Testis (tissue), 3 donors: Measurements from ENCODE around the gene SLC4A2. TPM values are rescaled to one million over a fixed set of nuclear protein-coding genes. Genes with fewer than 3 reads are reported as not detected.

Experiments
- DNase-seq: peaks from one replicate; pipeline ENCODE4 v3.0.0-alpha.2; 2019
- H3K27ac ChIP-seq, 2 donors: fragments of 200-600 bp; sonication (generic); one replicate each; pipeline ENCODE4 v1.5.1; 2019
- H3K27me3 ChIP-seq: fragments of 200-600 bp; sonication (generic); one replicate; pipeline ENCODE4 v1.5.1; 2019
- H3K36me3 ChIP-seq: fragments of 200-600 bp; sonication (generic); one replicate; pipeline ENCODE4 v1.5.1; 2017; ENCODE audit warnings: low read depth; ENCODE audit errors: missing control alignments
- H3K4me1 ChIP-seq: fragments of 200-600 bp; sonication (generic); one replicate; pipeline ENCODE4 v1.5.1; 2019
- H3K4me3 ChIP-seq, 2 donors: fragments of 200-600 bp; sonication (generic); one replicate each; pipeline ENCODE4 v1.5.1; 2017 to 2019
- H3K9me3 ChIP-seq: fragments of 200-600 bp; sonication (generic); one replicate; pipeline ENCODE4 v1.5.1; 2017
- POLR2A ChIP-seq: fragments of 450-650 bp; IDR thresholded peaks from one replicate; pipeline ENCODE4 v1.6.1; 2017; ENCODE audit warnings: antibody characterized with exemption, mild to moderate bottlenecking, moderate library complexity
- WGBS, 2 donors: methylation state at CpG; one replicate each; pipeline ENCODE4 v1.1.5; 2018; 5-methylcytosine and 5-hydroxymethylcytosine counted together
- intact Hi-C: fragments of 100-400 bp; cut with DNase I; formaldehyde crosslinking; loops from one replicate; pipeline ENCODE4 v1.15.1; 2023; ENCODE audit warnings: low total_unique reads
- polyA plus RNA-seq: library from polyadenylated mRNA; stranded (reverse); fragments of 350-450 nt; fragmentation: Illumina TruSeq; extraction: RNeasy Lipid Tissue Mini Kit (QIAGEN cat#74804); gene quantifications from one replicate; pipeline ENCODE4 v1.2.3, GENCODE V29; 2014; ENCODE audit warnings: low read depth, low replicate concordance; ENCODE audit not compliant: insufficient read depth
- total RNA-seq, 2 donors: library from RNA; depleted of rRNA; stranded (reverse); fragments of >200 nt; gene quantifications; one replicate each; pipeline ENCODE4 v1.2.3, GENCODE V29; 2016
- TF ChIP-seq, protein P1 (sequence below), 3 experiments: fragments of 450-650 bp in 2 of 3; fragments of 200-600 bp in 1 of 3; sonication (generic) in 1 of 3; IDR thresholded peaks; one replicate each; pipeline ENCODE4 v1.5.1; 2016 to 2019; ENCODE audit warnings: antibody characterized with exemption in 3 of 3, mild to moderate bottlenecking in 2 of 3, moderate library complexity in 1 of 3

SLC4A2 gene
- total and polyA plus RNA-seq, 3 donors from 2014 or later = 68.9 to 153 (median 147) TPM

DNA sequence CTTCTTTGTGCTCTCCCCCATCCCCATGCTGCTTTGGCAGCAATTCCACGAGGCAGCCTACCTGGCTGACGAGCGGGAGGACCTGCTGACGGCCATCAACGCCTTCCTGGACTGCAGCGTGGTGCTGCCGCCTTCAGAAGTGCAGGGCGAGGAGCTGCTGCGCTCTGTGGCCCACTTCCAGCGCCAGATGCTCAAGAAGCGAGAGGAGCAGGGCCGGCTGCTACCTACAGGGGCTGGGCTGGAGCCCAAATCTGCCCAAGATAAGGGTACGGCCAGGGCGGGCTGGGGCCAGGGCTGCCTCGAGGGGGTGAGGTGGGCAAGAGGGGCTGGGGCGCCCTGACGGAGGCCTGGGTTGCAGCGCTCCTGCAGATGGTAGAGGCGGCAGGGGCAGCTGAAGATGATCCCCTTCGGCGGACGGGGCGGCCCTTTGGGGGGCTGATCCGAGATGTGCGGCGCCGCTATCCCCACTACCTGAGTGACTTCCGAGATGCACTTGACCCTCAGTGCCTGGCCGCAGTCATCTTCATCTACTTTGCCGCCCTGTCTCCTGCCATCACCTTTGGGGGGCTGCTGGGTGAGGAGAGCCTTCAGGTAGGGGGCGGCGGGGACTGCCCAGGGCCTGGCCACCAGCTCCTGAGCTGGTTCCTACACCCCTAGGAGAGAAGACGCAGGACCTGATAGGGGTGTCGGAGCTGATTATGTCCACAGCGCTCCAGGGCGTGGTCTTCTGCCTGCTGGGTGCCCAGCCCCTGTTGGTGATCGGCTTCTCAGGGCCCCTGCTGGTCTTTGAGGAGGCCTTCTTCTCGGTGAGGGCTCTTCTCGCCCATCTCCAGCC lies 11.9 kb downstream of the SLC4A2 start:
- H3K36me3 ChIP-seq = no peaks in the 10 kb centered on the region
- no peak overlapping the region for H3K4me3 ChIP-seq
- WGBS, 2 donors = 92 to 93% methylated on average over 20 to 39 of the region's 39 CpGs

DNA sequence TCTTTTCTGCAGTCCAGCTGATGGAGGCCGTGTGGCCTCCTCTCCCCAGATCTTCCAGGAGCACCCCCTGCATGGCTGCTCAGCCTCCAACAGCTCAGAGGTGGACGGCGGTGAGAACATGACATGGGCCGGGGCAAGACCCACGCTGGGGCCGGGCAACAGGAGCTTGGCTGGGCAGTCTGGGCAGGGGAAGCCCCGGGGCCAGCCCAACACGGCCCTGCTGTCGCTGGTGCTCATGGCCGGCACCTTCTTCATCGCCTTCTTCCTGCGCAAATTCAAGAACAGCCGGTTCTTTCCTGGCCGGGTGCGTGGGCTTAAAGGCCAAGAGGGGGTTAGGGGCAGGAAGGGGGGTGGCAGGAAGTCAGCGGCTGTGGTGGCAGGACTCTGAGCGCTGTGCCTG lies 14.6 kb downstream of the SLC4A2 start:
- Histone ChIP-seq H3K4me3 (no peak overlapping the region), H3K27ac (no peak overlapping the region), H3K36me3 (no peaks in the 10 kb centered on the region), H3K27me3 (no peaks in the 10 kb centered on the region), H3K4me1 (peaks cover 12% of the 10 kb centered on the region), H3K9me3 (no peaks in the 10 kb centered on the region)
- 88 to 91% methylated on average over 12 to 17 of the region's 17 CpGs for WGBS, 2 donors
- DNase-seq = no peak
- TF ChIP-seq POLR2A = no peak
- TF ChIP-seq, protein P1, sequence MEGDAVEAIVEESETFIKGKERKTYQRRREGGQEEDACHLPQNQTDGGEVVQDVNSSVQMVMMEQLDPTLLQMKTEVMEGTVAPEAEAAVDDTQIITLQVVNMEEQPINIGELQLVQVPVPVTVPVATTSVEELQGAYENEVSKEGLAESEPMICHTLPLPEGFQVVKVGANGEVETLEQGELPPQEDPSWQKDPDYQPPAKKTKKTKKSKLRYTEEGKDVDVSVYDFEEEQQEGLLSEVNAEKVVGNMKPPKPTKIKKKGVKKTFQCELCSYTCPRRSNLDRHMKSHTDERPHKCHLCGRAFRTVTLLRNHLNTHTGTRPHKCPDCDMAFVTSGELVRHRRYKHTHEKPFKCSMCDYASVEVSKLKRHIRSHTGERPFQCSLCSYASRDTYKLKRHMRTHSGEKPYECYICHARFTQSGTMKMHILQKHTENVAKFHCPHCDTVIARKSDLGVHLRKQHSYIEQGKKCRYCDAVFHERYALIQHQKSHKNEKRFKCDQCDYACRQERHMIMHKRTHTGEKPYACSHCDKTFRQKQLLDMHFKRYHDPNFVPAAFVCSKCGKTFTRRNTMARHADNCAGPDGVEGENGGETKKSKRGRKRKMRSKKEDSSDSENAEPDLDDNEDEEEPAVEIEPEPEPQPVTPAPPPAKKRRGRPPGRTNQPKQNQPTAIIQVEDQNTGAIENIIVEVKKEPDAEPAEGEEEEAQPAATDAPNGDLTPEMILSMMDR (IDR thresholded peaks at IDR 0.05) = no peak
- intact Hi-C loops = no loop called here

More for the DNA sequence above, 11.9 kb downstream of the SLC4A2 start:
- no peaks in the 10 kb centered on the region for H3K27me3 ChIP-seq
- intact Hi-C loops = no loop called here
- DNase-seq = no peak
- no peak for TF ChIP-seq POLR2A
- TF ChIP-seq, protein P1 (IDR thresholded peaks at IDR 0.05) = no peak
- no peak overlapping the region for H3K27ac ChIP-seq
- no peaks in the 10 kb centered on the region for H3K4me1 ChIP-seq
- no peaks in the 10 kb centered on the region for H3K9me3 ChIP-seq

DNA sequence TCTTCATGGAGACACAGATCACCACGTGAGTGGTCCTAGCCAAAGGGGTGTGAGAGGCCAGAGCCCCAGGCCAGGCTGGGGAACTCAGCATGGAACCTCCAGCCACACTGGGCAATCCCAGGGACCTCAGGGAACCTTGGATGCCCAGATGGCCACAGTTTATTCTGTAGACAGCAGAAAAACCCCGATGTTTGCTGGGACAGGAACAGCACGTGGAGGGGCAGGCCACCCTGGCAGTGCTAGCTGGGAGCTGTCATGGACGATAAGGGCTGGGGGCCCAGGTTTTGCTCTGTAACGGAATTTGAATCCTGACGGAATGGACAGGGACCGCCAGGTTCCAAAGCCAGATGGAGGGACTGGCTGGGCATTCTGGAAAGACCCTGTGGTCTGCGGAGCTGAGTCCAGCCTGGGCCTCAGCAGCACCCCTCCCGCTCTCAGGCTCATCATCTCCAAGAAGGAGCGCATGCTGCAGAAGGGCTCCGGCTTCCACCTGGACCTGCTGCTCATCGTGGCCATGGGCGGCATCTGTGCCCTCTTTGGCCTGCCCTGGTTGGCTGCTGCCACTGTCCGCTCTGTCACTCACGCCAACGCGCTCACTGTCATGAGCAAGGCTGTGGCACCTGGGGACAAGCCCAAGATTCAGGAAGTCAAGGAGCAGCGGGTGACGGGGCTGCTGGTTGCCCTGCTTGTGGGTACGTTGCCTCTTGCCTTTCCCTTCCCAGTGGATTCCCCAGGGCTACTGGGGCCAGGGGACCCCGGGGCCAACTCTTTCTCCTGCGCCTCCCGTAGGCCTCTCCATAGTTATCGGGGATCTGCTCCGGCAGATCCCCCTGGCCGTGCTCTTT lies 15.7 kb downstream of the SLC4A2 start:
- Histone ChIP-seq H3K27me3 (no peaks in the 10 kb centered on the region), H3K36me3 (no peaks in the 10 kb centered on the region), H3K9me3 (no peaks in the 10 kb centered on the region), H3K27ac (no peak overlapping the region), H3K4me1 (peaks cover 22% of the 10 kb centered on the region), H3K4me3 (no peak overlapping the region)
- intact Hi-C loops = no loop called here
- 93% methylated on average over 13 to 26 of the region's 26 CpGs for WGBS, 2 donors
- DNase-seq = no peak
- TF ChIP-seq, protein P1 (IDR thresholded peaks at IDR 0.05) = no peak
- TF ChIP-seq POLR2A = no peak

DNA sequence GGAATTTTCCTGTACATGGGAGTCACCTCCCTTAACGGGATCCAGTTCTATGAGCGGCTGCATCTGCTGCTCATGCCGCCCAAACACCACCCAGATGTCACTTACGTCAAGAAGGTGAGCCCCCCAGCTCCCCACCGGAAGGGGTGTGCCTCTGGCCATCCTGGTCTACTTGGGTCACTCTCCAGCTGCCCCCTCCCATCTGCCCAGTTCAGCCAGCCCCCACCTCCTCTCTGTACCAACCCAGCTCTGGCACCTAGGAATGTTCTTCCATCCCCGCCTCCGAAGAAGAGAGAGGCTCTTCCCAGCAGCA lies 16.2 kb downstream of the SLC4A2 start:
- 84 to 94% methylated on average over 6 to 7 of the region's 7 CpGs for WGBS, 2 donors
- no peak for TF ChIP-seq POLR2A
- TF ChIP-seq, protein P1 (IDR thresholded peaks at IDR 0.05) = no peak
- Histone ChIP-seq H3K36me3 (no peaks in the 10 kb centered on the region), H3K27ac (no peak overlapping the region), H3K4me3 (no peak overlapping the region), H3K4me1 (peaks cover 22% of the 10 kb centered on the region), H3K27me3 (no peaks in the 10 kb centered on the region), H3K9me3 (no peaks in the 10 kb centered on the region)
- no peak for DNase-seq
- intact Hi-C loops = no loop called here
